Measurements from ENCODE around the gene KATNB1.

DNA sequence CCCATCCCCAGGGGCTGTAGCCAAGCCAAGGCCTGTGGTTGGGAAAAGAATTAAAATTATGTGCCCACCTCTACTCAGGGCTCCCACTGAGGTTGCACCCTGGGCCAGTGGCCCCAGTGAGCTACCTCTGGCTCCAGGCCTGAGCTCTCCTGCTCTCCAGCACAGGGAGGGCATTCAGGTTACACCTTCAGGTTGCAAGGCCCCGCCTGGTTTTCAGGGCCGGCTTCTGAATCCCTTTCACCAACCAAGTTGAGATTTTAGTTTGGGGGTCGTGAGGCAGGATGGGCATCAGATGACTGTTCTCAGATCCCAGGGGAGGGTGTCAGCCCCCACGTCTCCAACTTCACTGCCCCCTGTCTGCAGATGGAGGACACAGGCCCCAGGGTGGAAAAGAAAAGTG is 8.0 kb upstream of the KATNB1 start:
- TF ChIP-seq CTCF (IDR thresholded peaks at IDR 0.05) (no peak), POLR2A (IDR thresholded peaks at IDR 0.05) (no peak)

Data from uterus (tissue), 2 donors.